Measurements from ENCODE around the gene LMBRD1. TPM values are rescaled to one million over a fixed set of nuclear protein-coding genes. Genes with fewer than 3 reads are reported as not detected.
A peak's percentile ranks its signal among the peaks of the same experiment; 100 is the strongest.

Gene LMBRD1
- total and polyA plus RNA-seq, 2 experiments from 2014 or later: 14.4 to 24.4 TPM

- no peaks in the 10 kb centered on the region for H3K36me3 ChIP-seq
- H3K4me3 ChIP-seq: peak overlapping the region; percentile 80
- no peaks in the 10 kb centered on the region for H3K27me3 ChIP-seq
- no peak for TF ChIP-seq CTCF (IDR thresholded peaks at IDR 0.05; ENCODE audit: low read depth, low read length)
- no peaks in the 10 kb centered on the region for H3K9me3 ChIP-seq (ENCODE audit: low read depth)
- peak overlapping the region; percentile 87 for H3K27ac ChIP-seq
- H3K4me1 ChIP-seq (ENCODE audit: low read depth): no peaks in the 10 kb centered on the region
- DNase-seq (ENCODE audit: low read depth in 1 of 2, low spot score in 1 of 2): peak in 1 of 2 donors; percentile 41
These were observed 653 bp downstream of the LMBRD1 start for GRCh38 chr6:69796073-69796641.

DNA sequence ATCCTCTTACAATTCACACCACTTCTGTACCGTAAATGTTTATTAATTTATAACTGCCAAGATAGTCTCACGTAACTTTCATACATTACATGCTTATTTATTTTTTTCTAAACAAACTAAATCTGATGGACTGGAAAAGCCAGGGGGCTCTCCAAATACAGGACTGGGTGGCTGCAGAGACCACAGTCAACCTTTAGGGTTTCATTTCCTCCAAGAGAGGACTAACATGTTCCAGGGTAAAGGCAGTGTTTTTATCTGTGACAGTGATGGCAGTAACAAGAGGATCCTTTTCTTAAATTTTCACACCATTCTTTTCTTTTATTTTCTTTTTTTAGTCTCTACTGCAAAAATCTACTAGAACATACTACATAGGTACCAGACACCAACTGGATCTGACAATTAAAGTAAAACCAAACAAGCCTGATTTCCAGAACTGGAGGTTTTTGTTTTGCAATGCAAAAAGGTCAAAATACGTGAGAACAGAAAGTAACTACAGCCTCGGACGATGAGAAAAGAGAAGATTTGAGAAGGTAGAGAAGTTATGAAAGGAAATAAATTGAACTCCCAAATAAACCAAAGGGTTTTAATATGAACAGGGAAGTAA, 1.2 kb downstream of the LMBRD1 start:
- peak in 1 of 2 donors; percentile 10 for DNase-seq (ENCODE audit: low read depth in 1 of 2, low spot score in 1 of 2)
- Histone ChIP-seq H3K27me3 (no peaks in the 10 kb centered on the region), H3K4me1 (ENCODE audit: low read depth) (no peaks in the 10 kb centered on the region), H3K36me3 (no peaks in the 10 kb centered on the region), H3K9me3 (ENCODE audit: low read depth) (no peaks in the 10 kb centered on the region), H3K4me3 (peak overlapping the region; percentile 80), H3K27ac (peak overlapping the region; percentile 87)
- no peak for TF ChIP-seq CTCF (IDR thresholded peaks at IDR 0.05; ENCODE audit: low read depth, low read length)

DNA sequence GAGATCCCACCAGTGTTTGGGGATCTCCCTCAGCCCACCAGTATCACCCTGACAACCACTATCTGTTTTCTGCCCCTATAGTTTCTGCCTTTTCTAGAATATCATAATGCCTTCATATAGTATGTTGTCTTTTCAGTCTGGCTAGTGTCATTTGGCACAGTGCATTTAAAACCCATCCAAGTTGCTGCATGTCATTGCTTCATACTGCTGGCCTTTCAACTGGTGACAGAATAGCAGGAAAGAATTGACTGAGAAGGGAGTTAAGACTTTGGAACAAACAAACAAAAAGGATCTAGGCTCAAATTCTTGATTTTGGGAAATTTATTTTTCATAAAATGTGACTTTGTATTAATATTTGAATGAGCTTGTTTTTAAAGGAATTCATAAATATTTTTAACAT, 4.5 kb downstream of the LMBRD1 start:
- Histone ChIP-seq H3K27ac (no peak overlapping the region), H3K27me3 (no peaks in the 10 kb centered on the region), H3K4me1 (ENCODE audit: low read depth) (no peaks in the 10 kb centered on the region), H3K36me3 (peaks cover 11% of the 10 kb centered on the region), H3K4me3 (no peak overlapping the region), H3K9me3 (ENCODE audit: low read depth) (no peaks in the 10 kb centered on the region)
- no peak for TF ChIP-seq CTCF (IDR thresholded peaks at IDR 0.05; ENCODE audit: low read depth, low read length)
- DNase-seq (ENCODE audit: low read depth in 1 of 2, low spot score in 1 of 2): no peak

- H3K9me3 ChIP-seq (ENCODE audit: low read depth): no peaks in the 10 kb centered on the region
- TF ChIP-seq CTCF (IDR thresholded peaks at IDR 0.05; ENCODE audit: low read depth, low read length): no peak
- H3K36me3 ChIP-seq: peaks cover 11% of the 10 kb centered on the region
- peak in 1 of 2 donors; percentile 11 for DNase-seq (ENCODE audit: low read depth in 1 of 2, low spot score in 1 of 2)
- H3K4me3 ChIP-seq: no peak overlapping the region
- no peaks in the 10 kb centered on the region for H3K4me1 ChIP-seq (ENCODE audit: low read depth)
- H3K27me3 ChIP-seq: no peaks in the 10 kb centered on the region
- peak overlapping the region; percentile 24 for H3K27ac ChIP-seq
These were observed 5.7 kb downstream of the LMBRD1 start for GRCh38 chr6:69791065-69791471.

DNA sequence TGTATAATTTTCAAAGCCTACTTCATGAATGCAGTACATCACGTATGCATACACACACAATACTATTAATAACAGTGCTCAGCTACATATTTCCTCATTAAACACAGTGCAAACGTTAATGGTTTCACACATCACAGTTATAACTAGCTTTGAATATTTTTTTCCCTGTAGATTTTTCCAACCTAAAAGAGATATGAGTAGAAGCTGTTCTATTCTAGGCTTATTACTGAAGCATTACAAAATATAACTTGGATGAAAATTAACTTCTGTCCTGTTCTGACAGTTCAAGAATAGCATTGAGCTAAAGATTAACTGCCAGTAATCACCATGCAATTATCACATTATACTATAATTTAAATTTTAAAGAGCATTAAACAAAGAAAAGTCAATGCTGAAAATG, 6.2 kb downstream of the LMBRD1 start:
- no peak overlapping the region for H3K27ac ChIP-seq
- no peak for TF ChIP-seq CTCF (IDR thresholded peaks at IDR 0.05; ENCODE audit: low read depth, low read length)
- H3K4me1 ChIP-seq (ENCODE audit: low read depth): no peaks in the 10 kb centered on the region
- H3K36me3 ChIP-seq: peaks cover 11% of the 10 kb centered on the region
- no peaks in the 10 kb centered on the region for H3K27me3 ChIP-seq
- DNase-seq (ENCODE audit: low read depth in 1 of 2, low spot score in 1 of 2): no peak
- no peaks in the 10 kb centered on the region for H3K9me3 ChIP-seq (ENCODE audit: low read depth)
- H3K4me3 ChIP-seq: no peak overlapping the region

Data from cardiac muscle cell (in vitro differentiated cells and primary cell).